Cardiac muscle cell (in vitro differentiated cells and primary cell): Measurements from ENCODE around the gene NOD1. TPM values are rescaled to one million over a fixed set of nuclear protein-coding genes. Genes with fewer than 3 reads are reported as not detected.

ENCODE experiments used
- DNase-seq, 2 donors: peaks; one replicate each; pipeline versions ENCODE4 v3.0.0 to v3.0.0-alpha.2; 2010 to 2017; ENCODE audit warnings: low read depth in 1 of 2, low spot score in 1 of 2
- H3K27ac ChIP-seq: fragments of 200-600 bp; sonication (generic); 2 replicates; pipeline ENCODE4 v1.5.1; 2016
- H3K27me3 ChIP-seq: fragments of 200-600 bp; sonication (generic); 2 replicates; pipeline ENCODE4 v1.6.0; 2016; ENCODE audit warnings: control low read depth
- H3K36me3 ChIP-seq: fragments of 200-600 bp; sonication (generic); 2 replicates; pipeline ENCODE4 v1.5.1; 2016; ENCODE audit warnings: control low read depth
- H3K4me1 ChIP-seq: fragments of 200-600 bp; sonication (generic); 2 replicates; pipeline ENCODE4 v1.8.1; 2017; ENCODE audit warnings: low read depth, mild to moderate bottlenecking, mixed run types
- H3K4me3 ChIP-seq: fragments of 200-600 bp; sonication (generic); 2 replicates; pipeline ENCODE4 v1.5.1; 2016; ENCODE audit warnings: mild to moderate bottlenecking
- H3K9me3 ChIP-seq: fragments of 200-600 bp; sonication (generic); 2 replicates; pipeline ENCODE4 v1.5.1; 2017; ENCODE audit warnings: low read depth, mild to moderate bottlenecking, control low read depth
- CTCF ChIP-seq: IDR thresholded peaks from 2 replicates; pipeline ENCODE4 v1.5.1; 2012; ENCODE audit warnings: low read depth, mild to moderate bottlenecking, low read length
- polyA plus RNA-seq: library from polyadenylated mRNA; unstranded; fragments of >200 nt; fragmentation: Nextera tagmentation; extraction: Ambion mirVana; gene quantifications from 2 replicates; pipeline ENCODE4 v1.2.1, GENCODE V29; 2016
- total RNA-seq: library from RNA; depleted of rRNA; stranded (reverse); fragments of >200 nt; gene quantifications from 2 replicates; pipeline ENCODE4 v1.2.3, GENCODE V29; 2016

NOD1 gene
- total and polyA plus RNA-seq, 2 experiments from 2014 or later = 20.3 to 79.6 TPM

GRCh38 chr7:30411897-30412296 lies 66.7 kb downstream of the NOD1 start:
- no peak overlapping the region for H3K4me3 ChIP-seq

DNA sequence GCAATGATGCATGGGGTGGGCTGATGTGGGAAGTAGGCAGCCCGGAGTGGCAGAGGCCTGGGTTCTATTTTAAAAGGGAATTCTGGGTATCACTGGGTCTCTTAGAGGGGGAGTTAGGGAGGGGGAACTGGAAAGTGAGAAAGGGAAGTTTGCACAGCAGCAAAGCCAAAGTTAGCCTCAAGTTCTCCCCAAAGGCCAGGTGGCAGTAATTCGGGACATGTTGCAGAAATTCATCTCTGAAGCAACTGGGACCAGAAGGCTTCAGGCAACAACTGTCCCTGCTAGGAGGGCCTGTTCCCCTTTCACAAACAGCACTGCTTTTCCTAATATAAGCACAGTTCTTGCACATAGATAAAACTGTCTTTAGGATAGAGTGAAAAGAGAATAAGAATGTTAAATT lies 67.4 kb downstream of the NOD1 start:
- H3K9me3 ChIP-seq = no peaks in the 10 kb centered on the region
- H3K27me3 ChIP-seq = no peaks in the 10 kb centered on the region
- H3K27ac ChIP-seq = no peak overlapping the region
- no peak for DNase-seq
- no peaks in the 10 kb centered on the region for H3K4me1 ChIP-seq
- no peak overlapping the region for H3K4me3 ChIP-seq
- no peaks in the 10 kb centered on the region for H3K36me3 ChIP-seq
- TF ChIP-seq CTCF = no peak

More at GRCh38 chr7:30411897-30412296, 66.7 kb downstream of the NOD1 start:
- Histone ChIP-seq H3K27me3 (no peaks in the 10 kb centered on the region), H3K4me1 (no peaks in the 10 kb centered on the region), H3K27ac (no peak overlapping the region), H3K9me3 (no peaks in the 10 kb centered on the region), H3K36me3 (no peaks in the 10 kb centered on the region)
- DNase-seq = no peak
- TF ChIP-seq CTCF = no peak

- Histone ChIP-seq H3K4me1 (no peaks in the 10 kb centered on the region), H3K36me3 (no peaks in the 10 kb centered on the region), H3K27me3 (no peaks in the 10 kb centered on the region), H3K27ac (peak overlapping the region; percentile 2), H3K4me3 (no peak overlapping the region), H3K9me3 (no peaks in the 10 kb centered on the region)
- DNase-seq = peak in 1 of 2 donors; percentile 20
- no peak for TF ChIP-seq CTCF
Measured at GRCh38 chr7:30406664-30407425, 71.7 kb downstream of the NOD1 start.

GRCh38 chr7:30405179-30405578 lies 73.4 kb downstream of the NOD1 start:
- H3K4me3 ChIP-seq = no peak overlapping the region
- H3K27me3 ChIP-seq = no peaks in the 10 kb centered on the region
- H3K4me1 ChIP-seq = peaks cover 10% of the 10 kb centered on the region
- DNase-seq = no peak
- H3K36me3 ChIP-seq = no peaks in the 10 kb centered on the region
- no peaks in the 10 kb centered on the region for H3K9me3 ChIP-seq
- no peak overlapping the region for H3K27ac ChIP-seq
- no peak for TF ChIP-seq CTCF

- no peak for TF ChIP-seq CTCF
- H3K9me3 ChIP-seq = no peaks in the 10 kb centered on the region
- H3K27me3 ChIP-seq = no peaks in the 10 kb centered on the region
- H3K36me3 ChIP-seq = no peaks in the 10 kb centered on the region
- H3K27ac ChIP-seq = no peak overlapping the region
- H3K4me3 ChIP-seq = no peak overlapping the region
- DNase-seq = no peak
- H3K4me1 ChIP-seq = peaks cover 10% of the 10 kb centered on the region
Measured at GRCh38 chr7:30403477-30403876, 75.1 kb downstream of the NOD1 start.
